Stimulated activated naive B cell treated with anti-CD40 and anti-IgM and Interleukin-4, amounts not matched to agents 10 μg/mL and 1 μg/mL and 100 μg/mL, for 72 hours (primary cell): ENCODE data around the gene AFF2.

Source experiments
- ATAC-seq, 2 donors: fragments of 150-1000 bp; cut with Tn5 transposase; replicated peaks; 2 replicates each; pipeline ENCODE4 v1.10.0; 2021; ENCODE audit warnings: moderate library complexity in 1 of 2
- DNase-seq: peaks from one replicate; pipeline ENCODE4 v3.0.0; 2021
- H3K27ac Mint-ChIP-seq: one replicate; pipeline ENCODE4 v1.8.0; 2022; ENCODE audit warnings: mild to moderate bottlenecking, mixed read lengths
- H3K27me3 Mint-ChIP-seq, 2 donors: one replicate each; pipeline ENCODE4 v1.8.0; 2022; ENCODE audit warnings: mixed read lengths in 2 of 2
- H3K36me3 Mint-ChIP-seq, 2 donors: one replicate each; pipeline ENCODE4 v1.8.0; 2022; ENCODE audit warnings: mixed read lengths in 2 of 2, mild to moderate bottlenecking in 1 of 2
- H3K4me1 Mint-ChIP-seq, 2 donors: one replicate each; pipeline ENCODE4 v1.8.0; 2022; ENCODE audit warnings: mixed read lengths in 2 of 2, mild to moderate bottlenecking in 1 of 2
- H3K4me3 Mint-ChIP-seq, 2 donors: one replicate each; pipeline ENCODE4 v1.8.0; 2022; ENCODE audit warnings: mild to moderate bottlenecking in 2 of 2, mixed read lengths in 2 of 2, moderate library complexity in 1 of 2
- H3K9me3 Mint-ChIP-seq, 2 donors: one replicate each; pipeline ENCODE4 v1.8.0; 2022; ENCODE audit warnings: mixed read lengths in 2 of 2, mild to moderate bottlenecking in 1 of 2

The AFF2 gene

DNA sequence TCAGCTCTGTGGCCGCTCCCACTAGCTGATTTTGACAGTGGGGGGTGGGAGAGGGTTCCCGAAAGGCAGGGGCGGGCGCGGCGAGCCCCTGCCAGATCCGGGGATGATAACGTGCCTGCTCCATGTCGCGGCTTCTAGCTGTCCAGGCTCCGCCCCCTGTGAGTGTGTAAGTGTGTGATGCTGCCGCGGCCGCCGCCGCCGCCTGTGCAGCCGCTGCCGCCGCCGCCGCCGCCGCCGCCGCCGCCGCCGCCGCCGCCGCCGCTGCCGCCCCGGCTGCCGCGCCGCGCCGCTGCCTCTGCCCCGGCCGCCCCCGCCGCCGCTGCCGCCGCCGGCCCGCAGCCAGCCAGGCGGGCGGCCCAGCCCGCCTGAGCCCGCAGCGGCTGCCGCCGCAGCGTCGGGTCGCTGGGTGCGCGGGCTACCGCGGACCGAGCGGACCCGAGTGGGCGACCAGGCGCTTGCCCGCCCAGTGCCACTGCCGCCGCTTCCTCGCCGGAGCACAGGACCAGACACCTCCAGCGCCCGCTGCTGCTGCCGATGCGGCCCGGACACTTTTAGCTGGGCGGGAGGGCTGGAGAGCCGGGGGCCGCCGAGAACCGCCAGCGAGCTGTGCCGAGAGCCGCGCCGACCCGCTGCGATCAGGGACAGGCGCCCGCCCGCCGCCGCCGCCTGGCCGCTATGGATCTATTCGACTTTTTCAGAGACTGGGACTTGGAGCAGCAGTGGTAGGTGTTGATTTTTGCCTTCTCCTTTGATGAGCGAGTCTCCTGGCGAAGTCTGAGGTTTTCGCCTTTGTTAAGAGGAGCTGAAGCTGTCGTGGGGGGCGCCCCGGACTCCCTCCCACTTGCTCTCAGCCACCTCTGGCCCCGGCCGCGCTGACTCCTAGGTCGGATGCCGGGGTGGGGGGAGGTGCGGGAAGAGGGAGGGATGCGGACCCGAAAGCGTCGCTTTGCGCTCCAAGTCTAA, at the start of gene AFF2:
Gene AFF2, plus strand, starts transcription at position 195 of the 963 bp plus-strand sequence. Its CDS starts 481 bp downstream, at position 676.
- Mint-ChIP-seq H3K27me3 (peaks cover 0 to 4% of the 10 kb centered on the region in 2 donors), H3K36me3 (no peaks in the 10 kb centered on the region), H3K4me3 (peak within 1 kb of the TSS; percentile 86 to 90), H3K9me3 (no peaks in the 10 kb centered on the region), H3K27ac (no peak within 1 kb of the TSS), H3K4me1 (peaks cover 0 to 5% of the 10 kb centered on the region in 2 donors)
- peak; percentile 73 to 82 for ATAC-seq
- peak; percentile 20 for DNase-seq

DNA sequence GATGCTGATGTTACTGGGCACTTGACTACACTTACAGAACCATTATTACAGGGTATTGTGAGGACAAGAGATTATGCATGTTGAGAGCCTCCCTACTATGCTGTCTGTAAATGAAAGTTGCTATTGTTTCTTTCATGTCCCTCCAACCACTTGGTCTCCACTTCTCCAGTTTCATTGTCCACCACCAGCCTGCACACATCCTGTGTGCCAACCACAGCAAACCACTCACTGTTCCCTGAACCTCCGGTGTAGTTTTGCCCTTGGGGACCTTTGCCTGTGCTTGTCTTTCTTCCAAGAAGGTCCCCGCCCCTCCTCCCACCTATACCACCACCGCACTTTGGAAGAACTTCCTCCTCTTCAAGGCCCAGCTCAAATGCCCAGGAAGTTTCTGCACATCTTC, 43.1 kb upstream of the AFF2 start:
- Mint-ChIP-seq H3K27ac (no peak overlapping the region), H3K4me1 (peaks cover 7 to 34% of the 10 kb centered on the region in 2 donors), H3K9me3 (no peaks in the 10 kb centered on the region), H3K27me3 (no peaks in the 10 kb centered on the region), H3K36me3 (no peaks in the 10 kb centered on the region), H3K4me3 (no peak overlapping the region)
- peak; percentile 16 to 38 for ATAC-seq
- DNase-seq = no peak

DNA sequence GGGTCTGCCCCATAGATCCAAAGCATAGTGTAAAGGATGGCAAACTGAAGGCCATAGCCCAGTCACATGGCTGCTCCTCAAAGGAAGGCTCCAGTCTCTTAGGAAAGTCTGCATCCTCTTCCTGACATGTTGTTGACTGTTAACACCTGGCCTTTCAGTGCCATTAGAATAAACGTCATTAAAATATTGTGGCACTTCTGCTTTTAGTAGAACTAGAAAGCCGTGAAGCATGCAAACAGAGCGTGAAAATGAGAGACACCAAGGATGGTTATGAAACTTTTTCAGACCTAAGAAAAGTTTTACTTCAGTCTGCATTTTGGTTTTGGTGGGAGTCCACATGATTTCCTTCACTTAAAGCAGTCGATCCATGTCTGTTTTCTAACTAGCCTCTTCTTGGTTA, 41.1 kb upstream of the AFF2 start:
- Mint-ChIP-seq H3K27me3 (no peaks in the 10 kb centered on the region), H3K9me3 (no peaks in the 10 kb centered on the region), H3K4me1 (peaks cover 11 to 34% of the 10 kb centered on the region in 2 donors), H3K36me3 (no peaks in the 10 kb centered on the region), H3K27ac (no peak overlapping the region), H3K4me3 (no peak overlapping the region)
- DNase-seq = peak; percentile 23
- peak; percentile 93 to 94 for ATAC-seq

DNA sequence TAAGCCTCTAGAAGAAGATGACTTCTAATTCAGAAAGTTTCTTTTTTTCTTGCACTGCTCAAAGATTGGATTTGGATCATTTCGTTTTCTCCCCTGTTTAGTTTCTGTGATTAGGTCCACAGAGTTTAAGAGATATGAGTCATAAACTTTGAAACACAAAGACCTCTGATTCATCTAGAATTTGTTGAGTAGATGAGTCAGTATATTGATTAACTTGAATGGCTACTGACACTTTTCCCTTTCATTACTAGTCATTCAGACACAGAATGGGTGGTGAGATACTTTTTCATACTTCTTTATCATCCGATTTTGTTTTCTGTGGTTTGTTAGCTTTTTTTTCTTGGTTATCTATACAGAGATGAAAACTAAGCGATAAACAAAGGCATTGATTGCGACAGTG, 34.1 kb upstream of the AFF2 start:
- Mint-ChIP-seq H3K4me3 (no peak overlapping the region), H3K27ac (no peak overlapping the region), H3K9me3 (no peaks in the 10 kb centered on the region), H3K27me3 (no peaks in the 10 kb centered on the region), H3K4me1 (peaks cover 0 to 7% of the 10 kb centered on the region in 2 donors), H3K36me3 (no peaks in the 10 kb centered on the region)
- no peak for DNase-seq
- peak; percentile 68 to 85 for ATAC-seq

DNA sequence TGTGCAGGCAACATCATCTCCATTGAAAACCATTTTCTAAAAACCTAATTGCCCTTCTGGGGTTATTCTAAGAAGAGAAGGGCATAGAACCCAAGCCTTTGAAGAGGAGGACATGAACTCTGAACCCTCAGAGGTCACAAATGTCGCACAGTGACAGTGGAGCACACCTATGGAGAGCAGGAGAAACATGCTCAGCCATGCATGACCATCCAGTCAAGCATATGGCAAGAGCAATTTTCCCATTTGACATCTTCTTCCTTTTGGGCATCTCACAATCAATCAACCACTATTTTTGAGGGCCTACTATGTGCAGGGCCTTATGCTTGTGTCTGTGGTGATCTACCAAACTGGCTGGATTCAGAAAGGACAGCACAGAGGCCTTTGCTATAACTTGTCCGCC, 30.1 kb upstream of the AFF2 start:
- ATAC-seq (no peak), DNase-seq (no peak)
- Mint-ChIP-seq H3K4me1 (peaks cover 0 to 3% of the 10 kb centered on the region in 2 donors), H3K4me3 (no peak overlapping the region), H3K27ac (no peak overlapping the region), H3K9me3 (no peaks in the 10 kb centered on the region), H3K36me3 (no peaks in the 10 kb centered on the region), H3K27me3 (no peaks in the 10 kb centered on the region)

DNA sequence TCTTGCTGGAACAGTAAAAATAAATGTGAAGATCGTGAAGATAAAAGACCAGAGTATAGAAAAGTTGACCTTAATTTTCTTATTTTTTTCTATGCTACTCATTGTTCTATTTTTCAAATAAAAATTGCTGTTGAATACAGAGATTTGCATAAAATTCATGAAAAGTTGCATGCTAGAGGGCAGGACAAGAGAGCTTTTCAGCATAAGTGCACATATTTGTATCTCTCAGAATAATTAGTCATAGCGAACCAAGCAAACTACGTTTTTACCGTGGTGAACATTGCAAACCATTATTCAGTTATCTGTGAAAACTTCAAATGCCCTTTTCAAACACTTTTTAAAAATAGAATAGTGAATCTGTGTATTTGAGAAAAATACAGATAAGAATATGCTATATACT, 26.4 kb upstream of the AFF2 start:
- DNase-seq (no peak), ATAC-seq (no peak)
- Mint-ChIP-seq H3K27ac (no peak overlapping the region), H3K27me3 (no peaks in the 10 kb centered on the region), H3K36me3 (no peaks in the 10 kb centered on the region), H3K9me3 (no peaks in the 10 kb centered on the region), H3K4me3 (no peak overlapping the region), H3K4me1 (peaks cover 0 to 2% of the 10 kb centered on the region in 2 donors)

DNA sequence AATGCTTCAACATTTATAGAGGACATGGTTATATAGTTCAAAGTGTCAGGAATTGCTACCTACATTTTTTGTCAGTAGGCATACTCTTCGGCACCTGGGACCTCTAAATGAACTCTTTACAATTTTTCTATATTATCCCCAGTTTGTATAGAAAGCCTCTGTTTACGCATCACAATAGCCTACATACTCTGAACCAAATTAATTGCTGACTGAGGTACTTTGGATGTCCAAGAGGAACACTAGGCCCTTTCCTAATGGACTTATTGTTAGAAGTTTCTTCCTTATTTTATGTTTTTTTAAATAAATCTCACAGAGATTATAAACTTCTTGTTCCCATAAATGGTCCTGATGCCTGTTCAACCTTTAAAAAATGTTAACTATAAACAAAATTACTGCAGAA, 8.4 kb upstream of the AFF2 start:
- H3K27ac Mint-ChIP-seq = no peak overlapping the region
- H3K4me1 Mint-ChIP-seq = no peaks in the 10 kb centered on the region
- H3K9me3 Mint-ChIP-seq = no peaks in the 10 kb centered on the region
- ATAC-seq (no peak), DNase-seq (no peak)
- H3K27me3 Mint-ChIP-seq = no peaks in the 10 kb centered on the region
- H3K36me3 Mint-ChIP-seq = no peaks in the 10 kb centered on the region
- H3K4me3 Mint-ChIP-seq = no peak overlapping the region

DNA sequence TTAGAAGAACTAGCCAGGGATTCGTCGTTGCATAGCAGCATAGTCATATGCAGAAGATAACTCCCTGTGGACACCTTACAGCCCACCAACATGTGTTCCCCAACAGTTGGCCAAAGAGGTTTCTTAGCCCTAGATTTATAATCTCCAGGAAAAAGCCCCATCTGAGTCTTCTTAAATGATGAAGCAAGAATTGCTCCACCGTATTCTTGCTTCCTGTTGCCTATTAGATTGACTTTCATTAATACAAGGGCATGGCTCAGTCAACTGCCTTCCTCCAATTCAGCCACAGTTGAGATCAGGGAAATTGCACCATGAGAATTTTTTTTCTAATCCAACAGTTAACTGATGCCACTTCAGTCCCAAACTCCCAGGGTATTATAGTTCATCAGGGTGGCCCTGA, 5.2 kb upstream of the AFF2 start:
- H3K27me3 Mint-ChIP-seq = no peaks in the 10 kb centered on the region
- H3K4me3 Mint-ChIP-seq = no peak overlapping the region
- ATAC-seq (no peak), DNase-seq (no peak)
- H3K36me3 Mint-ChIP-seq = no peaks in the 10 kb centered on the region
- H3K27ac Mint-ChIP-seq = no peak overlapping the region
- no peaks in the 10 kb centered on the region for H3K9me3 Mint-ChIP-seq
- no peaks in the 10 kb centered on the region for H3K4me1 Mint-ChIP-seq

DNA sequence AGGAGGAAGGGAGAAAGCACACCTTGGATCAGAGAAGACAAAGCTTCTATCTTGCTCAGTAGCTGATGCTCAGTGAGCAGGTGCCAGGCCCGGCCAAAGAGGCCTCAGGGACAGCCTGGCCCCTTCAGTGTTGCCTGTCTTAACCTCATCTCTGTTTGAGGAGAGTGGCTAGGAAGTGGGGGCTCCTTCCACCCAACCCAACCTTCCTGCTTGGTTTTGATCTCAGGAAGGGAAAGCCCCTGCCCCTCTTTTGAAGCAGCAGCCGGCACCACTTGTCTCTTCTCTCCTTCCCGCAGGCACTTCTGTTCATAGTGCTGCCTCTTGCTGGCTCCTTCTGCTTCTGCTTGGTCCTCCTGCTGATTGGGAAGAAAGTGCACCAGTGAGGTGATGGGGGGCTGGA, 2.4 kb upstream of the AFF2 start:
- H3K36me3 Mint-ChIP-seq = no peaks in the 10 kb centered on the region
- no peaks in the 10 kb centered on the region for H3K9me3 Mint-ChIP-seq
- DNase-seq = no peak

DNA sequence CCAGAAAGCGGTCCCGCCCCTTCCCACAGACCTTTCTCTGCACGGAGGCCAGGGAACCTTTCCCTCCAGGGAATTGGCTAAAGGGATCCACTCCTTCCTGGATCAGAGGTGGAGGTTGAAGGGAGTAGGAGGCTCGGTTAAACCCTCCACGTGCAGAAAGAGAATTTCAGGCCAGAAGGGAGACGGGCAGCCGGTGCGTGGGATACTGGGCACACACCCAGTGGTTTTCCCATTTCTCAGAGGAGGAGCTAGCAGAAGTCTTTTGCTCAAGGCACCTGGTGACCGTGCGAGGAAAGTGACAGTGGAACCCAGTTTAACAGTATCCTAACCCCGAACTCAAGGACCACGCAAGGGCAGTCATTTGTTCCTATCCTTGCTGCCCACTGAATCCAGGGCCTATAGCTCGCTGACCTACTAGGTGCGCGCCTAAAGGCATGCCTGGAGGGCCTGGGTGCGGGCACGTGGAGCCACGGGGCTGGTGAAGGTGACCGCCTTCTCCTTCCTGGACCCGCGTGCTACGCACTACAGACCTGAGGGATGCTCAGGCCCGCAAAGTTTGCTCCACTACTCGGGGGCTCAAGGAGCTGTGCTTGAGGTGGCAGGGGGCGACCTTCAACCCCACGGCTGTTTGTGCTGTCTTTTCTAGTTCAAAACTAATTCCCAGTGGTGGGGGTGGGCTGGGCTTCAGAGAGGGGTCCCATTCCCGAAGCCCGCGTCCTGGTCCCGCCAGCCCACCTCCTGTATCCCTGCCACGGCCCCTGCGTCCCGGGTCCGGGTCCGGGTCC, 587 bp upstream of the AFF2 start:
- Mint-ChIP-seq H3K36me3 (no peaks in the 10 kb centered on the region), H3K4me3 (no peak overlapping the region), H3K27ac (no peak overlapping the region), H3K4me1 (peaks cover 0 to 5% of the 10 kb centered on the region in 2 donors), H3K27me3 (peaks cover 0 to 1% of the 10 kb centered on the region in 2 donors), H3K9me3 (no peaks in the 10 kb centered on the region)
- no peak for ATAC-seq
- DNase-seq = no peak

More for the DNA sequence above, 2.4 kb upstream of the AFF2 start:
- no peaks in the 10 kb centered on the region for H3K27me3 Mint-ChIP-seq
- no peak overlapping the region for H3K4me3 Mint-ChIP-seq
- H3K27ac Mint-ChIP-seq = no peak overlapping the region
- peaks cover 0 to 5% of the 10 kb centered on the region in 2 donors for H3K4me1 Mint-ChIP-seq
- no peak for ATAC-seq

DNA sequence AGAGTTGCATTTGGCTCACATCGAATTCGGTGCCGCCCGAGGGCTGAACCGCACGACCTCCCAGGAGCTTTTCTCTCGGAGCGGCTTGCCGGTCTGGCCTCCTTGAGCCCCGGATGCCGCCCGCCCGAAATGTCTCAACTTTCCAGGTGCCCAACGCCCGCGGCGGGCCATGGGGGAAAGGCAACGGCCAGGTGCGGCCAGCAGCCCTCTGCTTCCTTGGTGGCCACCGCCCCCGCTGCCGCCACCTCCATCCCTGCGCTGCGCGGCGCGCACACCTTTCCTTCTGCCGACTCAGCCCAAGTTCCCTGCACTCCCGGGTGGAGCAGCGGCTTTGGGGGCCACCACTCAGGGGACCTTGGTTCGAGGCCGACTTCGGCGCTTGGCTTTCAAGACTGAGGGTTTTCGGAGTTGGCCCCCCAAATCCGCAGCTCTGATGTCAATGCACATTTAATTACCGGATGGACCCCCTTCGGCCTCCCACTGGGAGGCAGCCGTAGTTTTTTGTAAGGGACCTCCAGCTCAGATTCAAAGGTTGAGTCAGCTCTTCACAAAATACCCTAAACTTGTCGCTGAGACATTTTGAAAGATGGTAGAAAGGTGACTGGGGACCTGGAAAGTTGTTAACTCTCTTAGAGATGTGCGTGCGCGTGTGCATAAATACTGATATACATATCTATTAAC, 1.1 kb downstream of the AFF2 start:
- H3K4me3 Mint-ChIP-seq = peak overlapping the region; percentile 86 to 90
- H3K27me3 Mint-ChIP-seq = peaks cover 0 to 4% of the 10 kb centered on the region in 2 donors
- no peaks in the 10 kb centered on the region for H3K36me3 Mint-ChIP-seq
- H3K9me3 Mint-ChIP-seq = no peaks in the 10 kb centered on the region
- H3K4me1 Mint-ChIP-seq = peaks cover 0 to 5% of the 10 kb centered on the region in 2 donors
- DNase-seq = no peak
- ATAC-seq = peak; percentile 21 to 24
- H3K27ac Mint-ChIP-seq = peak overlapping the region; percentile 73

DNA sequence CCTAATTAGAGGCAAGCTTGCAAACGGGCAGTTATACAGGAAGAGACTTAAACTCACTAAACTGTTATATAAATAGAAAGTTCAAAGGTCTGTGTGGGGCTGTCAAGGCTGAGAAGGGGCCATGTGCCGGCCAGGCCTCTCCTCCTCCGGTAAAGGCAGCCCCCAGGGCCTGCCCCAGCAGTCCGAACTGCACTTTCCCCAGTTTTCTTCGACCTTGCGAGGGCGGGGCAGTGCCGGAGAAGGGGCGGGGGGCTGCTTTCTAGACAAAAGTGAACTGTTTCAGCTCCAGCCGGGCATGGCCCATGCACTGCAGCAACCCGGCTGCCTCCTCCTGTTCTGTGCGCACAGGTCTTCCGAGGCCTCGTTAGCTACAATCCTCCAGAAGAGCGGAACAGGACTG, 4.1 kb downstream of the AFF2 start:
- DNase-seq (no peak), ATAC-seq (no peak)
- H3K27ac Mint-ChIP-seq = no peak overlapping the region
- no peaks in the 10 kb centered on the region for H3K9me3 Mint-ChIP-seq
- peaks cover 0 to 7% of the 10 kb centered on the region in 2 donors for H3K27me3 Mint-ChIP-seq
- H3K4me1 Mint-ChIP-seq = peaks cover 0 to 5% of the 10 kb centered on the region in 2 donors
- H3K36me3 Mint-ChIP-seq = no peaks in the 10 kb centered on the region
- H3K4me3 Mint-ChIP-seq = no peak overlapping the region

DNA sequence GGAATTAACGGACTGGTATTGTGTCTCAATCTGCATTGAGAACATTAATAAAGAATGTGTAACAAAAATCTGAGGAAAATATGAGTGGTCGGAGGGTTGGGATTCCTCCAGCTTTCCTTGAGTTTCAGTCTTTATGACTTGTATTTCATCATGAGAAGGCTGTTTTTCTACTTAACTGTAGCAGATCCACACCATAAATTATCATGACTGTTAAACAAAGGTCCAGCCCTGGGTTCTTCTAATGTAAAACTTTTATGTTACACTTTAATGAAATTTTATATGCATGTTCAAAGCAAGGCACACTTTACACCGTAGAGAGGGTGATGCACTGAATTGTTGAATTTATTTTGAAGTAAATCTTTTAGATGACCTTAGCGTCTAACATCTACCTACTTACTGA, 7.0 kb downstream of the AFF2 start:
- ATAC-seq (no peak), DNase-seq (no peak)
- Mint-ChIP-seq H3K9me3 (no peaks in the 10 kb centered on the region), H3K4me1 (no peaks in the 10 kb centered on the region), H3K27ac (no peak overlapping the region), H3K36me3 (peaks cover 0 to 2% of the 10 kb centered on the region in 2 donors), H3K4me3 (no peak overlapping the region), H3K27me3 (peaks cover 0 to 7% of the 10 kb centered on the region in 2 donors)

DNA sequence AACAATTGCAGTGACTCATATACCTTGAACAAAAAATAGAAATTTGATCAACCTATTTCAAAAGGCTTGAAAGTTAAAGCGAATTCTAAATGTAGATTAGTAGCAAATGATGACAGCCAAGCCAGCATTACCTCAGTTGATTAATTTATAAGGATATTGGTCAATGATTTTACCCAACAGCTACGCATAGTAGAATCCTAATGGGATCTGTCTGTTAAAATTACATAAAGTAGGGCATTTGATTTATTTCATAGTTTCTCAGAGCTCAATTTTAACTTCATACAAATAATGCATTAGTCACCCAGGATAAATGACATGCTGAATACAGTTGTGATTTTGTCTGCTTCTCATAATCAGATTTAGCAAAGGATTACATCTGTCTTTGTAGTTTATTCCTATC, 12.0 kb downstream of the AFF2 start:
- peaks cover 0 to 3% of the 10 kb centered on the region in 2 donors for H3K27me3 Mint-ChIP-seq
- H3K4me3 Mint-ChIP-seq = no peak overlapping the region
- H3K4me1 Mint-ChIP-seq = no peaks in the 10 kb centered on the region
- DNase-seq = no peak
- no peak for ATAC-seq
- no peaks in the 10 kb centered on the region for H3K9me3 Mint-ChIP-seq
- H3K27ac Mint-ChIP-seq = no peak overlapping the region
- H3K36me3 Mint-ChIP-seq = peaks cover 0 to 2% of the 10 kb centered on the region in 2 donors
